ENCODE measurements around the gene TUSC2. TPM values are rescaled to one million over a fixed set of nuclear protein-coding genes. Genes with fewer than 3 reads are reported as not detected.
A peak's percentile ranks its signal among the peaks of the same experiment; 100 is the strongest.

Gene TUSC2
- total and polyA plus RNA-seq, 9 of the 15 experiments (the other 6 are each of a cell fraction or from before 2014, with no cell fraction given) = 2.8 to 67.5 (median 25.8) TPM

DNA sequence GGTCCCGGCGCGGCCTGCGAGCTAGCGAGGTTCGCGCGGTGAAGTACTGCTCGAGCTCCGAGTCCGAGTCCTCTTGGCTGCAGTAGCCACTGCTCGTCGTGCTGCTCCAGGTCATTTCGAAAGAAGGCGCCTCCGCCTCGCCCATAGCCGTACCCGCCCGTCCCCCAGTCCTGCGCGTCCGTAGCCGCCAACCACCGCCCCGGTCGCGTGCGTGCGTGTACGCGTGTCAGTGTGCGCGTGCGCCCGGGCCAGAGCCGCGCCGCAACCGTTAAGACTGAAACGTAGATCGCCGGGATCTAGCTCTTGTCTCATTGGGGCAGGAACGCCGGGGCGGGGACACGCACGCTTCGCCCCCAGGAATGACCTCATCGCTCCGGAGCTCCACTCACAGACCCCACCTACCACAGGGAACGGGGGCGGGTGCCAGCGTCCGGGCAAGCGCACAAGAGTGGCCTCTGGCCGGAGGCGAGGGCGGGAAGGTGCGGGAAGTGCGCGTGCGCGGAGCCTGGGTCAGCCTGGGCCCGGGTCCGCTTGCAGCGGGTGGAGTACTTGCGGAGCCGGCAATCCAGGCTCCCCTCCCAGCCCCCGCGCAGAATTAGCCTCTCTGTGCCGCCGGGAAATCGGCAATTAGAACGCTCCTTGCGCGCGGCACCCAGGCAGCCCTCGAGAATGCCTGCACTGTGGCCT is 9.3 kb upstream of the TUSC2 start (continued):
- TF ChIP-seq, protein P1, sequence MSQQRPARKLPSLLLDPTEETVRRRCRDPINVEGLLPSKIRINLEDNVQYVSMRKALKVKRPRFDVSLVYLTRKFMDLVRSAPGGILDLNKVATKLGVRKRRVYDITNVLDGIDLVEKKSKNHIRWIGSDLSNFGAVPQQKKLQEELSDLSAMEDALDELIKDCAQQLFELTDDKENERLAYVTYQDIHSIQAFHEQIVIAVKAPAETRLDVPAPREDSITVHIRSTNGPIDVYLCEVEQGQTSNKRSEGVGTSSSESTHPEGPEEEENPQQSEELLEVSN (IDR thresholded peaks at IDR 0.05; ENCODE audit: borderline replicate concordance in 1 of 2, extremely low read depth in 1 of 2, insufficient read depth in 1 of 2, insufficient read length in 1 of 2, low read depth in 1 of 2, low read length in 1 of 2, poor library complexity in 1 of 2, severe bottlenecking in 1 of 2) = peak; percentile 74 to 89
- TF ChIP-seq, protein P2, sequence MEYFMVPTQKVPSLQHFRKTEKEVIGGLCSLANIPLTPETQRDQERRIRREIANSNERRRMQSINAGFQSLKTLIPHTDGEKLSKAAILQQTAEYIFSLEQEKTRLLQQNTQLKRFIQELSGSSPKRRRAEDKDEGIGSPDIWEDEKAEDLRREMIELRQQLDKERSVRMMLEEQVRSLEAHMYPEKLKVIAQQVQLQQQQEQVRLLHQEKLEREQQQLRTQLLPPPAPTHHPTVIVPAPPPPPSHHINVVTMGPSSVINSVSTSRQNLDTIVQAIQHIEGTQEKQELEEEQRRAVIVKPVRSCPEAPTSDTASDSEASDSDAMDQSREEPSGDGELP (CRISPR knock-in tag; IDR thresholded peaks at IDR 0.05; ENCODE audit: borderline replicate concordance) = peak; percentile 68; the same call in 1 of the 2 replicates
- TF ChIP-seq ZBTB1 (CRISPR knock-in tag; IDR thresholded peaks at IDR 0.05; ENCODE audit: borderline replicate concordance, low read depth) = 0 out of 2 replicates have a peak, but pooled peaks have one; percentile 2
- TF ChIP-seq, protein P3, sequence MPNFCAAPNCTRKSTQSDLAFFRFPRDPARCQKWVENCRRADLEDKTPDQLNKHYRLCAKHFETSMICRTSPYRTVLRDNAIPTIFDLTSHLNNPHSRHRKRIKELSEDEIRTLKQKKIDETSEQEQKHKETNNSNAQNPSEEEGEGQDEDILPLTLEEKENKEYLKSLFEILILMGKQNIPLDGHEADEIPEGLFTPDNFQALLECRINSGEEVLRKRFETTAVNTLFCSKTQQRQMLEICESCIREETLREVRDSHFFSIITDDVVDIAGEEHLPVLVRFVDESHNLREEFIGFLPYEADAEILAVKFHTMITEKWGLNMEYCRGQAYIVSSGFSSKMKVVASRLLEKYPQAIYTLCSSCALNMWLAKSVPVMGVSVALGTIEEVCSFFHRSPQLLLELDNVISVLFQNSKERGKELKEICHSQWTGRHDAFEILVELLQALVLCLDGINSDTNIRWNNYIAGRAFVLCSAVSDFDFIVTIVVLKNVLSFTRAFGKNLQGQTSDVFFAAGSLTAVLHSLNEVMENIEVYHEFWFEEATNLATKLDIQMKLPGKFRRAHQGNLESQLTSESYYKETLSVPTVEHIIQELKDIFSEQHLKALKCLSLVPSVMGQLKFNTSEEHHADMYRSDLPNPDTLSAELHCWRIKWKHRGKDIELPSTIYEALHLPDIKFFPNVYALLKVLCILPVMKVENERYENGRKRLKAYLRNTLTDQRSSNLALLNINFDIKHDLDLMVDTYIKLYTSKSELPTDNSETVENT (CRISPR knock-in tag; IDR thresholded peaks at IDR 0.05) = peak; percentile 51; the same call in 1 of the 2 replicates
- TF ChIP-seq ZNF695 (CRISPR knock-in tag; IDR thresholded peaks at IDR 0.05) = no peak
- peak; percentile 76 for TF ChIP-seq SUPT5H (IDR thresholded peaks at IDR 0.05)
- TF ChIP-seq, protein P4, sequence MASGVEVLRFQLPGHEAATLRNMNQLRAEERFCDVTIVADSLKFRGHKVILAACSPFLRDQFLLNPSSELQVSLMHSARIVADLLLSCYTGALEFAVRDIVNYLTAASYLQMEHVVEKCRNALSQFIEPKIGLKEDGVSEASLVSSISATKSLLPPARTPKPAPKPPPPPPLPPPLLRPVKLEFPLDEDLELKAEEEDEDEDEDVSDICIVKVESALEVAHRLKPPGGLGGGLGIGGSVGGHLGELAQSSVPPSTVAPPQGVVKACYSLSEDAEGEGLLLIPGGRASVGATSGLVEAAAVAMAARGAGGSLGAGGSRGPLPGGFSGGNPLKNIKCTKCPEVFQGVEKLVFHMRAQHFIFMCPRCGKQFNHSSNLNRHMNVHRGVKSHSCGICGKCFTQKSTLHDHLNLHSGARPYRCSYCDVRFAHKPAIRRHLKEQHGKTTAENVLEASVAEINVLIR (CRISPR knock-in tag; IDR thresholded peaks at IDR 0.05) = no peak
- no peak for TF ChIP-seq ZZZ3 (IDR thresholded peaks at IDR 0.05)
- peak; percentile 84 for TF ChIP-seq CTBP1 (IDR thresholded peaks at IDR 0.05; ENCODE audit: borderline replicate concordance)
- peak; percentile 43 for TF ChIP-seq TBP (optimal IDR thresholded peaks at IDR 0.05; ENCODE audit: low read depth, low read length)
- TF ChIP-seq MTA3 (IDR thresholded peaks at IDR 0.05; ENCODE audit: borderline replicate concordance) = peak; percentile 71; the same call in 1 of the 2 replicates
- peak; percentile 93 for TF ChIP-seq JUND (IDR thresholded peaks at IDR 0.05; ENCODE audit: borderline replicate concordance, low read depth, low read length)
- TF ChIP-seq JUND (tag; IDR thresholded peaks at IDR 0.05; ENCODE audit: borderline replicate concordance, low read depth, low read length) = peak; percentile 86; the same call in 1 of the 3 replicates
- TF ChIP-seq HDAC1 (IDR thresholded peaks at IDR 0.05) = peak in 1 of 2 experiments; percentile 86; a peak in 2 of 4 replicates
- 0 out of 2 replicates have a peak, but pooled peaks have one; percentile 23 for TF ChIP-seq ZNF830 (CRISPR knock-in tag; IDR thresholded peaks at IDR 0.05)
- TF ChIP-seq ZNF197 (CRISPR knock-in tag; IDR thresholded peaks at IDR 0.05; ENCODE audit: low read depth) = 0 out of 2 replicates have a peak, but pooled peaks have one; percentile 17
- TF ChIP-seq, protein P5, sequence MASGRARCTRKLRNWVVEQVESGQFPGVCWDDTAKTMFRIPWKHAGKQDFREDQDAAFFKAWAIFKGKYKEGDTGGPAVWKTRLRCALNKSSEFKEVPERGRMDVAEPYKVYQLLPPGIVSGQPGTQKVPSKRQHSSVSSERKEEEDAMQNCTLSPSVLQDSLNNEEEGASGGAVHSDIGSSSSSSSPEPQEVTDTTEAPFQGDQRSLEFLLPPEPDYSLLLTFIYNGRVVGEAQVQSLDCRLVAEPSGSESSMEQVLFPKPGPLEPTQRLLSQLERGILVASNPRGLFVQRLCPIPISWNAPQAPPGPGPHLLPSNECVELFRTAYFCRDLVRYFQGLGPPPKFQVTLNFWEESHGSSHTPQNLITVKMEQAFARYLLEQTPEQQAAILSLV (tag; IDR thresholded peaks at IDR 0.05) = no peak
- TF ChIP-seq, protein P6, sequence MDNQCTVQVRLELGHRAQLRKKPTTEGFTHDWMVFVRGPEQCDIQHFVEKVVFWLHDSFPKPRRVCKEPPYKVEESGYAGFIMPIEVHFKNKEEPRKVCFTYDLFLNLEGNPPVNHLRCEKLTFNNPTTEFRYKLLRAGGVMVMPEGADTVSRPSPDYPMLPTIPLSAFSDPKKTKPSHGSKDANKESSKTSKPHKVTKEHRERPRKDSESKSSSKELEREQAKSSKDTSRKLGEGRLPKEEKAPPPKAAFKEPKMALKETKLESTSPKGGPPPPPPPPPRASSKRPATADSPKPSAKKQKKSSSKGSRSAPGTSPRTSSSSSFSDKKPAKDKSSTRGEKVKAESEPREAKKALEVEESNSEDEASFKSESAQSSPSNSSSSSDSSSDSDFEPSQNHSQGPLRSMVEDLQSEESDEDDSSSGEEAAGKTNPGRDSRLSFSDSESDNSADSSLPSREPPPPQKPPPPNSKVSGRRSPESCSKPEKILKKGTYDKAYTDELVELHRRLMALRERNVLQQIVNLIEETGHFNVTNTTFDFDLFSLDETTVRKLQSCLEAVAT (IDR thresholded peaks at IDR 0.05) = peak in 1 of 2 experiments; percentile 45; a peak in 1 of 4 replicates
